H1 (cell line): ENCODE data around the gene UBB. TPM values are rescaled to one million over a fixed set of nuclear protein-coding genes. Genes with fewer than 3 reads are reported as not detected.

Source experiments
- CHD1 ChIP-seq: IDR thresholded peaks from 2 replicates; pipeline ENCODE4 v1.6.1; 2012; ENCODE audit warnings: low read depth, low read length, improper control_type of control experiment
- CHD7 ChIP-seq: fragments of 300-600 bp; sonication (generic); IDR thresholded peaks from 2 replicates; pipeline ENCODE4 v1.7.1; 2012; ENCODE audit warnings: low read length, moderate library complexity, mild to moderate bottlenecking, inconsistent platforms; ENCODE audit not compliant: insufficient replicate concordance
- CREB1 ChIP-seq: IDR thresholded peaks from 2 replicates; pipeline ENCODE4 v1.6.1; 2012; ENCODE audit warnings: inconsistent platforms
- FOSL1 ChIP-seq: IDR thresholded peaks from 2 replicates; pipeline ENCODE4 v1.6.1; 2011; ENCODE audit warnings: mild to moderate bottlenecking, low read depth, low read length, moderate library complexity; ENCODE audit not compliant: insufficient read depth
- KDM1A ChIP-seq: fragments of 200-600, 300-600 bp; sonication (generic); IDR thresholded peaks from 2 replicates; pipeline ENCODE4 v1.7.1; 2016; ENCODE audit warnings: mild to moderate bottlenecking, low read length, borderline replicate concordance
- RAD21 ChIP-seq, 2 experiments: IDR thresholded peaks in 1 of 2; conservative IDR thresholded peaks in 1 of 2; 2 replicates each; pipeline ENCODE4 v1.6.1; 2011; ENCODE audit warnings: low read depth in 2 of 2, low read length in 2 of 2, improper control_type of control experiment in 1 of 2, inconsistent platforms in 1 of 2, mild to moderate bottlenecking in 1 of 2, moderate library complexity in 1 of 2
- RFX5 ChIP-seq: IDR thresholded peaks from 2 replicates; pipeline ENCODE4 v1.6.1; 2011; ENCODE audit warnings: low read depth, low read length, improper control_type of control experiment, borderline replicate concordance
- RNF2 ChIP-seq: fragments of 200-900, 300-1000 bp; sonication (generic); IDR thresholded peaks from 2 replicates; pipeline ENCODE4 v1.7.1; 2016; ENCODE audit warnings: borderline replicate concordance, low read depth, mild to moderate bottlenecking, antibody characterized with exemption, low read length; ENCODE audit not compliant: poor library complexity, severe bottlenecking; ENCODE audit errors: missing control alignments
- SIX5 ChIP-seq: IDR thresholded peaks from 2 replicates; pipeline ENCODE4 v1.6.1; 2011; ENCODE audit warnings: mild to moderate bottlenecking, low read depth, low read length
- USF2 ChIP-seq: IDR thresholded peaks from 2 replicates; pipeline ENCODE4 v1.6.1; 2011; ENCODE audit warnings: low read length, improper control_type of control experiment
- polyA plus RNA-seq, 7 experiments: library from polyadenylated mRNA; depleted of rRNA in 3 of 7; stranded (reverse) in 5 of 7; unstranded in 2 of 7; fragments of >200 nt in 5 of 7; fragments of 200-250 nt in 2 of 7; gene quantifications; 1 replicate in 5 of 7; 2 replicates in 1 of 7; 4 replicates in 1 of 7; pipeline versions ENCODE4 v1.2.1 to v1.2.3, GENCODE V29; 2011 to 2013; ENCODE audit warnings: missing spikeins in 2 of 7, mixed read lengths in 2 of 7
- total RNA-seq: library from RNA; stranded (reverse); fragmentation: NEBNext Ultra II Directional; extraction: Animal tissue kit (Norgen Biotek cat#: 25700); gene quantifications from 2 replicates; pipeline ENCODE4 v1.2.1, GENCODE V29; 2021

Gene UBB
- total and polyA plus RNA-seq, 2 of the 8 experiments (the other 6 are each of a cell fraction or from before 2014, with no cell fraction given), result 1,597 to 1,605 TPM

GRCh38 chr17:16383216-16383615, 2.3 kb downstream of the UBB start (continued):
- TF ChIP-seq CHD7 (no peak), SIX5 (no peak), RNF2 (no peak), RFX5 (no peak), CREB1 (no peak), CHD1 (no peak), RAD21 (IDR thresholded peaks at IDR 0.05 in 1 of 2, conservative IDR thresholded peaks at IDR 0.05 in 1 of 2; ENCODE audit: low read depth in 2 of 2, low read length in 2 of 2) (no peak), KDM1A (no peak), FOSL1 (no peak), USF2 (no peak)
